Measurements from ENCODE around the gene PACSIN2.

GRCh38 chr22:42868751-42869251, 146.1 kb downstream of the PACSIN2 start:
- TF ChIP-seq POLR2A (IDR thresholded peaks at IDR 0.05; ENCODE audit: low read length), result no peak
- TF ChIP-seq GATA1 (IDR thresholded peaks at IDR 0.05; ENCODE audit: low read depth, low read length), result no peak
